GM23338 (cell line): ENCODE measurements around the gene MAP4K4.

ENCODE experiments used
- CREB1 ChIP-seq: fragments of 250-450 bp; sonication (Bioruptor Pico); IDR thresholded peaks from 2 replicates; pipeline ENCODE4 v1.5.0; 2020; ENCODE audit warnings: low read depth, mild to moderate bottlenecking, moderate library complexity
- ETS1 ChIP-seq: IDR thresholded peaks from 2 replicates; pipeline ENCODE4 v1.6.1; 2016; ENCODE audit warnings: antibody characterized with exemption
- EZH2 ChIP-seq: fragments of 200-600 bp; sonication (generic); IDR thresholded peaks from one replicate; pipeline ENCODE4 v1.8.0; 2017; ENCODE audit warnings: antibody characterized with exemption, mild to moderate bottlenecking, low read depth; ENCODE audit not compliant: unreplicated experiment
- EZH2phosphoT487 ChIP-seq: fragments of 200-600 bp; sonication (generic); IDR thresholded peaks from one replicate; pipeline ENCODE4 v1.8.1; 2018; ENCODE audit warnings: antibody characterized with exemption; ENCODE audit not compliant: unreplicated experiment
- JUNB ChIP-seq: IDR thresholded peaks from one replicate; pipeline ENCODE4 v1.6.1; 2016; ENCODE audit warnings: antibody characterized with exemption; ENCODE audit not compliant: unreplicated experiment
- POLR2AphosphoS5 ChIP-seq: IDR thresholded peaks from 2 replicates; pipeline ENCODE4 v1.6.1; 2016; ENCODE audit warnings: antibody characterized with exemption, low read depth
- STAT1 ChIP-seq: IDR thresholded peaks from one replicate; pipeline ENCODE4 v1.6.1; 2016; ENCODE audit warnings: antibody characterized with exemption; ENCODE audit not compliant: unreplicated experiment
- ZNF114 ChIP-seq: fragments of 250-450 bp; sonication (Bioruptor Pico); IDR thresholded peaks from 2 replicates; pipeline ENCODE4 v1.5.0; 2020; ENCODE audit warnings: mild to moderate bottlenecking, moderate library complexity
- ZNF331 ChIP-seq: fragments of 250-450 bp; sonication (Bioruptor Pico); IDR thresholded peaks from 2 replicates; pipeline ENCODE4 v1.5.0; 2020; ENCODE audit warnings: low read depth, mild to moderate bottlenecking, moderate library complexity
- TF ChIP-seq, protein P1 (sequence below), 2 experiments: fragments of 200-600 bp in 1 of 2; sonication (generic) in 1 of 2; conservative IDR thresholded peaks; 2 replicates each; pipeline versions ENCODE4 v1.5.1 to v1.6.1; 2016 to 2017; ENCODE audit warnings: antibody characterized with exemption in 2 of 2, low read depth in 2 of 2, mild to moderate bottlenecking in 2 of 2, moderate library complexity in 1 of 2
- TF ChIP-seq, protein P2 (sequence below): IDR thresholded peaks from one replicate; pipeline ENCODE4 v1.6.1; 2018; ENCODE audit warnings: antibody characterized with exemption; ENCODE audit not compliant: unreplicated experiment

DNA sequence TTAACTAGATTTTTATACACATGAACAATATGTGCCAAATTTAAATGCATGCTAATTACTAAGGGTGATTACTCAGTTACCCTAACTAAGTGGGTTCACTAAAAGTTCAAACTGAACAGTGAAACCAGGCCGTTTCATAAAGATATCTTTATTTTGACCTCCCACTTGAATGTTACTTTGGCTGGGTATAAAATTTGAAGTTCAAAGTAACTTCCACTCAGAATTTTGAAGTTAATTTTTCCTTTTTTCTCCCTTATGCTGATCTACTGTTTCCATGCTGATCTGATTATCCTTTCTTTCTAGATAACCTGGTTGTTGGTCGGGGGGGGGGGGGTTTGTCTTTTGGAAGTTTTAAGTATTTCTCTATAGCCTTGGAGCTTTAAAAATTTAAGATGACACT is 25.5 kb upstream of the MAP4K4 start:
- no peak for TF ChIP-seq POLR2AphosphoS5
- TF ChIP-seq ZNF331 (CRISPR knock-in tag), result no peak
- TF ChIP-seq, protein P1, sequence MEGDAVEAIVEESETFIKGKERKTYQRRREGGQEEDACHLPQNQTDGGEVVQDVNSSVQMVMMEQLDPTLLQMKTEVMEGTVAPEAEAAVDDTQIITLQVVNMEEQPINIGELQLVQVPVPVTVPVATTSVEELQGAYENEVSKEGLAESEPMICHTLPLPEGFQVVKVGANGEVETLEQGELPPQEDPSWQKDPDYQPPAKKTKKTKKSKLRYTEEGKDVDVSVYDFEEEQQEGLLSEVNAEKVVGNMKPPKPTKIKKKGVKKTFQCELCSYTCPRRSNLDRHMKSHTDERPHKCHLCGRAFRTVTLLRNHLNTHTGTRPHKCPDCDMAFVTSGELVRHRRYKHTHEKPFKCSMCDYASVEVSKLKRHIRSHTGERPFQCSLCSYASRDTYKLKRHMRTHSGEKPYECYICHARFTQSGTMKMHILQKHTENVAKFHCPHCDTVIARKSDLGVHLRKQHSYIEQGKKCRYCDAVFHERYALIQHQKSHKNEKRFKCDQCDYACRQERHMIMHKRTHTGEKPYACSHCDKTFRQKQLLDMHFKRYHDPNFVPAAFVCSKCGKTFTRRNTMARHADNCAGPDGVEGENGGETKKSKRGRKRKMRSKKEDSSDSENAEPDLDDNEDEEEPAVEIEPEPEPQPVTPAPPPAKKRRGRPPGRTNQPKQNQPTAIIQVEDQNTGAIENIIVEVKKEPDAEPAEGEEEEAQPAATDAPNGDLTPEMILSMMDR (conservative IDR thresholded peaks at IDR 0.05; ENCODE audit: low read depth in 2 of 2), result no peak
- TF ChIP-seq EZH2, result no peak
- TF ChIP-seq, protein P2, sequence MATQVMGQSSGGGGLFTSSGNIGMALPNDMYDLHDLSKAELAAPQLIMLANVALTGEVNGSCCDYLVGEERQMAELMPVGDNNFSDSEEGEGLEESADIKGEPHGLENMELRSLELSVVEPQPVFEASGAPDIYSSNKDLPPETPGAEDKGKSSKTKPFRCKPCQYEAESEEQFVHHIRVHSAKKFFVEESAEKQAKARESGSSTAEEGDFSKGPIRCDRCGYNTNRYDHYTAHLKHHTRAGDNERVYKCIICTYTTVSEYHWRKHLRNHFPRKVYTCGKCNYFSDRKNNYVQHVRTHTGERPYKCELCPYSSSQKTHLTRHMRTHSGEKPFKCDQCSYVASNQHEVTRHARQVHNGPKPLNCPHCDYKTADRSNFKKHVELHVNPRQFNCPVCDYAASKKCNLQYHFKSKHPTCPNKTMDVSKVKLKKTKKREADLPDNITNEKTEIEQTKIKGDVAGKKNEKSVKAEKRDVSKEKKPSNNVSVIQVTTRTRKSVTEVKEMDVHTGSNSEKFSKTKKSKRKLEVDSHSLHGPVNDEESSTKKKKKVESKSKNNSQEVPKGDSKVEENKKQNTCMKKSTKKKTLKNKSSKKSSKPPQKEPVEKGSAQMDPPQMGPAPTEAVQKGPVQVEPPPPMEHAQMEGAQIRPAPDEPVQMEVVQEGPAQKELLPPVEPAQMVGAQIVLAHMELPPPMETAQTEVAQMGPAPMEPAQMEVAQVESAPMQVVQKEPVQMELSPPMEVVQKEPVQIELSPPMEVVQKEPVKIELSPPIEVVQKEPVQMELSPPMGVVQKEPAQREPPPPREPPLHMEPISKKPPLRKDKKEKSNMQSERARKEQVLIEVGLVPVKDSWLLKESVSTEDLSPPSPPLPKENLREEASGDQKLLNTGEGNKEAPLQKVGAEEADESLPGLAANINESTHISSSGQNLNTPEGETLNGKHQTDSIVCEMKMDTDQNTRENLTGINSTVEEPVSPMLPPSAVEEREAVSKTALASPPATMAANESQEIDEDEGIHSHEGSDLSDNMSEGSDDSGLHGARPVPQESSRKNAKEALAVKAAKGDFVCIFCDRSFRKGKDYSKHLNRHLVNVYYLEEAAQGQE, result no peak
- no peak for TF ChIP-seq EZH2phosphoT487
- TF ChIP-seq STAT1, result no peak
- TF ChIP-seq CREB1 (CRISPR knock-in tag), result no peak
- TF ChIP-seq JUNB, result no peak
- no peak for TF ChIP-seq ZNF114 (CRISPR knock-in tag)
- TF ChIP-seq ETS1, result no peak
